ENCODE measurements around the gene STK32B. TPM values are rescaled to one million over a fixed set of nuclear protein-coding genes. Genes with fewer than 3 reads are reported as not detected.
"Not testable (repeated sequence)": the region's sequence is repeated elsewhere in the genome, so short reads cannot be mapped to it uniquely, and the experiment has no call there.

The STK32B gene
- polyA plus RNA-seq, 4 donors: 3.2 to 11.3 (median 9.8) TPM

- DNase-seq (ENCODE audit: low read depth in 4 of 4, low spot score in 3 of 4): no peak
Measured at GRCh38 chr4:5066101-5066500, 14.8 kb downstream of the STK32B start.

DNA sequence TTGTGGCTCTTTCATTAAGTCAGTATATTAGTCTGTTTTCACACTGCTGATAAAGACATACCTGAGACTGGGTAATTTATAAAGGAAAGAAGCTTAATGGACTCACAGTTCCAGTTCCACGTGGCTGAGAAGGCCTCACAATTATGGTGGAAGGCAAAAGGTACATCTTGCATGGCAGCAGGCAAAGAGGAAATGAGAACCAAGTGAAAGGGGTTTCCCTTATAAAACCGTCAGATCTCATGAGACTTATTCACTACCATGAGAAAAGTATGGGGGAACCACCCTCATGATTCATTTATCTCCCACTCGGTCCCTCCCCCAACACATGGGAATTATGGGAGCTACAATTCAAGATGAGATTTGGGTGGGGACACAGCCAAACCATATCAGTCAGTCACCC is 15.7 kb downstream of the STK32B start:
- not testable (repeated sequence) for DNase-seq (ENCODE audit: low read depth in 4 of 4, low spot score in 3 of 4)

- DNase-seq (ENCODE audit: low read depth in 4 of 4, low spot score in 3 of 4): no peak
Measured at GRCh38 chr4:5067908-5068307, 16.6 kb downstream of the STK32B start.

- DNase-seq (ENCODE audit: low read depth in 4 of 4, low spot score in 3 of 4): no peak
Measured at GRCh38 chr4:5069901-5070300, 18.6 kb downstream of the STK32B start.

GRCh38 chr4:5072948-5073347 is 21.7 kb downstream of the STK32B start:
- no peak for DNase-seq (ENCODE audit: low read depth in 4 of 4, low spot score in 3 of 4)

DNA sequence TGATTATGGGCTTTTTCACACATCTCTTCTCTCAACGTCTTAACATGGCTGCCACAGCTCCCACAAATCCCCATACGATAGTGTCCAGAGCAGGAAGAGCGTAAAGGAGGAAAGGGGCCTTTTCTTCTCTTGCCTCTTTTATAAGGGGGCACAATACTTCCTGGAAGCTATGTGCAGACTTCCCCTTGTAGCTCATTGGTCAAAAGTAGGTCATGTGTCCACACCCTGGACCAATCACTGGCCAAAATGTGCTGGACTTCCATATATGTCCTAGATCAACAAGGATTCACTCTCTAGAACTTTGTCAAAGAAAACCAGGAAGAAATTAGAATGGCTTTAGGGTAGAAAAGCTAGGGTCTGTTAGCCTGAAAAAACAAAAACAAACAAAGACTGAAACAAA is 26.7 kb downstream of the STK32B start:
- no peak for DNase-seq (ENCODE audit: low read depth in 4 of 4, low spot score in 3 of 4)

DNA sequence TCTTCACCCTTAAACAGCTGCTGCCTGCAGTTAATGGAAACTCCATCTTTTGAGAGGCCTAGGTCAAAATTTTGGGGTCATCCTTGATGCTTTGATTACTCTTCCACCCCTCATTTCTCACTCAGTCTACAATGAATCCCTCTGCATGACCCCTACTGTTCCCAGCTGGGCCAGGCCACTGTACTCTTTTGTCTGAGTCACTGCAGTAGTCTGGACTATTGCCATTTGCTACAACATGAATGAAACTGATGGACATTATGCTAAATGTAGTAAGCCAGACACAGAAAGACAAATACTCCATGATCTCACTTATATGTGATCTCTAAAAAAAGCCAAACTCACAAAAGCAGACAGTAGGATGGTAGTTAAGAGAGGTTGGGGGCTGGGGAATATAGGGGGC is 28.3 kb downstream of the STK32B start:
- DNase-seq (ENCODE audit: low read depth in 4 of 4, low spot score in 3 of 4): no peak

DNA sequence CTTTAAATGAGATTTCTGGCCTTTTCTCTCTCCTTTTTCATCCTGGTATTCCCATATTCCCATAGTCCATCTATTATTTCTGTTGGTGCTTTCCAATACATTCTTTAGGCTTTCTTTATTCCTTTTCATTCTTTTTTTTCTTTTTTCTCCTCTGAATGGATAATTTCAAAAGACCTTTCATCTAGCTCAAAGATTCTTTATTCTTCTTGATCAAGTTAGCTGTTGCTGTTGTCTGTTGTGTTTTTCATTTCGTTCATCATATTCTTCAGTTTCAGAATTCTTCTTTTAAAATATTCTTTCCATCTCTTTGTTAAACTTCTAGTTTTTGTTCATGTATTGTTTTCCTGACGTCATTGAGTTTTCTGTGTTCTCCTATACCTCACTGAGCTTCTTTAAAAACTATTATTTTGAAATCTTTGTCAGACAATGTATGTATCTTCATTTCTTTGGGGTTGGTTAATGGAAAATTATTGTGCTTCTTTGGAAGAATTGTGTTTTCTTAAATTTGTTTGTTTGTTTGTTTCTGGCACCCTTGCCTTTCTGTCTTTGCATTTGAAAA is 30.2 kb downstream of the STK32B start:
- DNase-seq (ENCODE audit: low read depth in 4 of 4, low spot score in 3 of 4): no peak

- no peak for DNase-seq (ENCODE audit: low read depth in 4 of 4, low spot score in 3 of 4)
Measured at GRCh38 chr4:5082376-5082775, 31.1 kb downstream of the STK32B start.

GRCh38 chr4:5084911-5085475 is 33.7 kb downstream of the STK32B start:
- DNase-seq (ENCODE audit: low read depth in 4 of 4, low spot score in 3 of 4): no peak

- DNase-seq (ENCODE audit: low read depth in 4 of 4, low spot score in 3 of 4): no peak
Measured at GRCh38 chr4:5086535-5086934, 35.3 kb downstream of the STK32B start.

DNA sequence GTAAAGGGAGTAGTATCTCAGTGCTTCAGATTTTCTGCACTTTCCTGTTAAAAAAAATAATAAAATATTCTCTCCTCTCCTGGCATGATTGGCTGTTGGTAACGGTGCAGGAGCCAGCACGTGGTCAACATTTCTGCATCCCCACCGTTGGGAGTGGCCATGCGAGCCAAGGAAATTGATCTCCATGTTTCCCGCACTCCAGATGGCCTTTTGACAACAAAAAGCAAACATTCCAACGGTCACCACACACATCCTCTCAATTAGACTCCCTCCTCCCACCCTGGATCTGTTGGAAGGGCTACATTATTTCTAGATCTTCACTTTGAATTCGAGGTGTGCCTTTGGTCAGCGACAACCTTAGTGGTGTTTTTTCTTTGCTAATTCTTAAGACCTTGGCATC is 45.0 kb downstream of the STK32B start:
- DNase-seq (ENCODE audit: low read depth in 4 of 4, low spot score in 3 of 4): no peak

DNA sequence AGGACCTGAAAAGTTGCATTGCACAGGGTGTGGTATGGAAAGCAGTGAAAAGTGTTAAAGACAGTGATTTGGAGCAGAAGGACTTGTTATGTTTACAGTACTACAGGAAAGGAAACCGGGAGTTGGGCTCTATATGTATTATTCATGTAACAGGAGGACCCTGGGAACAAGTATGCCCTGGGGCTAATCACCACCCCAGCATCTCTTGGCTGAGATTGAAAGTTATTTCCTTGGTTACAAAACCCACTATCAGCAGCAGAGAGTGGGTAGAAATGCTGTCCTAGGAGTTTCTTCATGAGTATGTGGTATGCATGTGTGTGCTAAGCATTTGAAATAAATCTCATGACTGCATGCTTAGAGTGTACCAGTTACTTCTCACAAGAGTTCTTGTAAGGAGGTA is 46.9 kb downstream of the STK32B start:
- no peak for DNase-seq (ENCODE audit: low read depth in 4 of 4, low spot score in 3 of 4)

- DNase-seq (ENCODE audit: low read depth in 4 of 4, low spot score in 3 of 4): no peak
Measured at GRCh38 chr4:5100336-5100735, 49.1 kb downstream of the STK32B start.

- DNase-seq (ENCODE audit: low read depth in 4 of 4, low spot score in 3 of 4): no peak
Measured at GRCh38 chr4:5100986-5101385, 49.7 kb downstream of the STK32B start.

DNA sequence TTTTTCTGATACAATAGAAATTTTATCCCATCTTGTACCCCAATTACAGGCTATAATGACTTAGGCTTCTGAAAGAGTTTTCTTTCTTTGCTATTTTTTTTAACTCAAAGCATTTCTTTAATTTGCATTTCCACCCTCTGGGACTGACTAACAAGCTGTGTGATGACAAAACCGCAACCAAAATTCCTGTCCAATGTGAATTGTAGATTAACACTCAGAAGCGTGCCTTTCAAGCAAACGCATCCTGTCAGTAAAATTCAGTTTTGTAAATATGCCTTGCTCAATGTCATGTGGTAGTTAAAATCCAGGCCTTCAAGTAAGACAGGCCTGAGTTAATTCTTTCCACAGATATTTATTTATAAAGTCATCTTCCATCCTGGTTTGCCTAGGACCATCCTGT is 50.3 kb downstream of the STK32B start:
- no peak for DNase-seq (ENCODE audit: low read depth in 4 of 4, low spot score in 3 of 4)

DNA sequence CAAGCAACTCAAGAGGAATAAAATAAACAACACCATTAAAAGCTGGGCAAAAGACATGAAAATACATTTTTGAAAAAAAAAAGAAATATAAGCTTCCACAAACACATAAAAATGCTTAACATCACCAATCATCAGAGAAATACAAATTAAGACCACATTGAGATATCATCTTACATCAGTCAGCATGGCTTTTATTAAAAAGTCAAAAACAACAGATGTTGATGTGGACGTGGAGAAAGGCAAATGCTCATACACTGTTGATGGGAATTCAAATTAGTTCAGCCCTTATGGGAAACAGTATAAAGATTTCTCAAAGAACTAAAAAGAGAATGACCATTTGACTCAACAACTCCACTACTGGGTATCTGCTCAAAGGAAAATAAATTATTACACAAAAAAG is 59.6 kb downstream of the STK32B start:
- DNase-seq (ENCODE audit: low read depth in 4 of 4, low spot score in 3 of 4): no peak

DNA sequence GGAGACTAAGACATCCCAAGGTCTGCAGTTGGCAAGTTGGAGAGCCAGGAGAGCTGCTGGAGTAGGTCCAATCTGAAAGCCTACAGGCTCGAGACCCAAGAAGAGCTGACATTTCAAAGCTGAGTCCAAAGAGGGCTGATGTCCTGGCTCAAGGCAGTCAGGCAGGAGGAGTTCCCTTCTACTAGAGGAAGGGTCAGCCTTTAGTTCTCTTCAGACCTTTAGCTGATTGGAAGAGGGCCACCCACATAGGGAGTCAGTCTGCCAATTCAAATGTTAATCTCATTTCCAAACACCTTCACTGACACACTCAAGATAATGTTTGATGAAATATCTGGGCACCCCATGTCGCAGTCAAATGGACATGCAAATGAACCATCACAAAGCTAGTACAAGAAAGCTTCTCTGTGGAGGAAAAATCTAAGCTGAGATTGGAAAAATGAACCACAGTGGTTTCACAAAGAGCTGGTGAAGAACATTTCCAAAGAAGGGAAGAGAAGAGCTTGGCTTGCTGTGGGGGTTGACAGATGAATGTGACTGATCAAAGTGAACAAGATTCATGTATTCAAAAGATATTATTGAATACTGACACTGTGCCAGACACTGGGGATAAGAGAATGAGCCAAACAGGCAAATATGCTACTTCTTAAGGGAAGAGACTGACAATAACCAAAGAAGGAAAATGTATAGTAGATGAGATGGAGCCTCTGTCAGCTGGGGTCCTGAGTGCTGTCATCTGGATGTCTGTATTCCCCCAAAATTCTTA is 61.2 kb downstream of the STK32B start:
- no peak for DNase-seq (ENCODE audit: low read depth in 4 of 4, low spot score in 3 of 4)

GRCh38 chr4:5114950-5115349 is 63.7 kb downstream of the STK32B start:
- no peak for DNase-seq (ENCODE audit: low read depth in 4 of 4, low spot score in 3 of 4)

GRCh38 chr4:5118091-5118786 is 67.0 kb downstream of the STK32B start:
- DNase-seq (ENCODE audit: low read depth in 4 of 4, low spot score in 3 of 4): no peak

GRCh38 chr4:5118994-5119835 is 67.9 kb downstream of the STK32B start:
- peak in 1 of 4 donors; percentile 18 for DNase-seq (ENCODE audit: low read depth in 4 of 4, low spot score in 3 of 4)

All from left renal pelvis (tissue), 4 donors.